Suprapubic skin (tissue), 3 donors: Measurements from ENCODE around the gene RAB13.

Experiments used
- CTCF ChIP-seq, 2 donors: fragments of 200-600 bp in 1 of 2; fragments of 450-650 bp in 1 of 2; sonication (generic) in 1 of 2; IDR thresholded peaks; one replicate each; pipeline ENCODE4 v1.5.1; 2016 to 2019; ENCODE audit warnings: antibody characterized with exemption in 2 of 2, mild to moderate bottlenecking in 1 of 2, moderate library complexity in 1 of 2
- POLR2A ChIP-seq, 2 donors: fragments of 450-650 bp; IDR thresholded peaks; one replicate each; pipeline ENCODE4 v1.6.1; 2017; ENCODE audit warnings: antibody characterized with exemption in 2 of 2, mild to moderate bottlenecking in 2 of 2, moderate library complexity in 2 of 2

- TF ChIP-seq POLR2A (IDR thresholded peaks at IDR 0.05) (no peak), CTCF (IDR thresholded peaks at IDR 0.05) (no peak)
Measured at GRCh38 chr1:153941826-153942725, 44.1 kb downstream of the RAB13 start.
